ENCODE results near the gene MYOM3.

Gene MYOM3

GRCh38 chr1:24111996-24112779 is at the start of gene MYOM3:
Gene MYOM3, minus strand, starts transcription at chr1:24112135. Its CDS starts 3,499 bp downstream, at chr1:24108636.
- peak within 1 kb of the TSS; percentile 12 for H3K4me3 ChIP-seq (ENCODE audit: low read depth, low read length)
- in situ Hi-C loops (cut with HindIII; ENCODE audit: low sequenced_read_pairs) = no loop called here

GRCh38 chr1:24161270-24161669 is 49.3 kb upstream of the MYOM3 start:
- in situ Hi-C loops (cut with HindIII; ENCODE audit: low sequenced_read_pairs) = no loop called here
- TF ChIP-seq, protein P1, sequence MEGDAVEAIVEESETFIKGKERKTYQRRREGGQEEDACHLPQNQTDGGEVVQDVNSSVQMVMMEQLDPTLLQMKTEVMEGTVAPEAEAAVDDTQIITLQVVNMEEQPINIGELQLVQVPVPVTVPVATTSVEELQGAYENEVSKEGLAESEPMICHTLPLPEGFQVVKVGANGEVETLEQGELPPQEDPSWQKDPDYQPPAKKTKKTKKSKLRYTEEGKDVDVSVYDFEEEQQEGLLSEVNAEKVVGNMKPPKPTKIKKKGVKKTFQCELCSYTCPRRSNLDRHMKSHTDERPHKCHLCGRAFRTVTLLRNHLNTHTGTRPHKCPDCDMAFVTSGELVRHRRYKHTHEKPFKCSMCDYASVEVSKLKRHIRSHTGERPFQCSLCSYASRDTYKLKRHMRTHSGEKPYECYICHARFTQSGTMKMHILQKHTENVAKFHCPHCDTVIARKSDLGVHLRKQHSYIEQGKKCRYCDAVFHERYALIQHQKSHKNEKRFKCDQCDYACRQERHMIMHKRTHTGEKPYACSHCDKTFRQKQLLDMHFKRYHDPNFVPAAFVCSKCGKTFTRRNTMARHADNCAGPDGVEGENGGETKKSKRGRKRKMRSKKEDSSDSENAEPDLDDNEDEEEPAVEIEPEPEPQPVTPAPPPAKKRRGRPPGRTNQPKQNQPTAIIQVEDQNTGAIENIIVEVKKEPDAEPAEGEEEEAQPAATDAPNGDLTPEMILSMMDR (IDR thresholded peaks at IDR 0.05; ENCODE audit: low read depth, low read length) = no peak
- no peak for DNase-seq (ENCODE audit: low read depth, low spot score)
- no peak overlapping the region for H3K4me3 ChIP-seq (ENCODE audit: low read depth, low read length)

More at GRCh38 chr1:24111996-24112779, at the start of gene MYOM3:
- TF ChIP-seq, protein P1 (IDR thresholded peaks at IDR 0.05; ENCODE audit: low read depth, low read length) = peak; percentile 82
- peak; percentile 73 for DNase-seq (ENCODE audit: low read depth, low spot score)

DNA sequence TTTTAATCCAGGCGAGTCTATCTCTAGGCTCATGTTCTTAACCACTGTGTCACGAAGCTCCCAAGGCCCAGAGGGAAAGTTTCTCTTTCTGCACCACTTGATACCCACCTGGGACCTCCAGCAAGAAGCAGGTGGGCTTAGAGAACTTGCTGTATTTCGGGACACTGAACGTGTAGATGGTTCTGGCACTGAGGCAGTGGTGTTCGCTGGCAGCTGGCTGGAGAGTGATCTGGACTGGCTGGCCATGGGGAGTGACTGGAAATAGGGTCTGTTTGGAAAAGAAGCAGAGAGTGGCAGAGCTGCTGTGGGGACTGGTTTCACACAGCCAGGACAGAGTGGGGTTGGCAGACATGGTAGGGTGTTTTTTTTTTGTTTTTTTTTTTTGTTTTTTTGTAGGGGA is 47.4 kb upstream of the MYOM3 start:
- DNase-seq (ENCODE audit: low read depth, low spot score) = no peak
- TF ChIP-seq, protein P1 (IDR thresholded peaks at IDR 0.05; ENCODE audit: low read depth, low read length) = no peak
- no peak overlapping the region for H3K4me3 ChIP-seq (ENCODE audit: low read depth, low read length)
- in situ Hi-C loops (cut with HindIII; ENCODE audit: low sequenced_read_pairs) = no loop called here

DNA sequence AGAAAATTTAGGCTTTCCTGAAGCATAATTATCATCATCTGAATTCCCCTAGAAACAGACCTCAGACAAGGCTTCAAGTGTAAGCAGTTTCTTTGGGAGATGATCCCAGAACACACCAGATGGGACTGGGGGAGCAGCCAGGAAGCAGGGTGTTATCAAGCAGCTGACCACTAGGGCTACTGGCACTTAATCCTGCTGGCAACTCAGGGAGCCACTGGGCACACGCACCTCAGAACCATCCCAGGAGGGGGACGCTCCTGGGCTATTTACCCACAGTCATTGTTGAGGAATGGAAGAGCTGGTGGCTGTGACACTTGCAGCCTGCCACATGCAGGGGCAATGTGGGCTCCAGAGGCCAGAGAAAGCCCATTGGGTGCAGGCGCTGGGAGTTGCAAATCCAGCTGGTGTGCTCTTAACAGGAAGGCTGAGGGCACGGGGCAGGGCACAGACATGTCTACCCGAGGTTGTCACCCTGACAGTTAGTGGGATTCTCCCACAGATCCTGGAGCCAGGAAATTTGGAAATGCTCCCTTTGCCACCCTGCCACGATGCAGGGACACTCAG is 46.1 kb upstream of the MYOM3 start:
- in situ Hi-C loops (cut with HindIII; ENCODE audit: low sequenced_read_pairs) = no loop called here
- TF ChIP-seq, protein P1 (IDR thresholded peaks at IDR 0.05; ENCODE audit: low read depth, low read length) = peak; percentile 40
- DNase-seq (ENCODE audit: low read depth, low spot score) = no peak
- no peak overlapping the region for H3K4me3 ChIP-seq (ENCODE audit: low read depth, low read length)

DNA sequence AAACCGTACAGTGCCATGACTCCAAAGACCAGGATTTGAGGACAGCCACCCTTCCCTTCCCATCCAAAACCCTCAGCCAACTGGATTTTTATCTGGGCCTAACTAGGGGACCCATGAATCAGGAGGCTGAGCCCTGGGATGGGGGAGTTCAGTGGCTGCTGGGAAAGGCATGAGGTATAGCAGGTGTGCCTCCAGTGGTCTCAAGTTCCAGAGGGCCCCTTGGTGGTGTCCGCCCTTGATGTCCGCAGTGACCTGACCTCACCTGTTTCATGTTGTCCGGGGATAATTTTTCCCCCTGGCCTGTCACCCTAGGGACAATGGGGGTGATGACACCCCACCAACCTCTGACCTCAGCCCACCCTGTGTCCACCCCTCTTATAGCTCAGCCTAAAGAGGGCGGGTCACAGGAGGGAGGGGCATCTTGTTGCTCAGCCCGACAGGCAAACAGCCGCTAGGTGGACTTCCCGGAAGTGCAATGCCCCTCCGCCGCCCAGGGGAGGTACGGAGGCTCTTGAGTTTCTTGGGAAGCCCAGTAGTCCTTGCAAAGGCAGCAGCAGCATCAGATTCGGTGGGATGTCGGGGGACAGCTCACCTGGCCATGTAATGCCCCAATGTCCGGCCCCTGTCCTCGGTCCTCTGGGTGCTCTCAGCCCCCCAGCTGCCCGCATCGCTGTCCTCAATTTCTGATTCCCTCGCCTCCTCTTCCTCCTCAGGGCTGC is 44.8 kb upstream of the MYOM3 start:
- no peak for DNase-seq (ENCODE audit: low read depth, low spot score)
- in situ Hi-C loops (cut with HindIII; ENCODE audit: low sequenced_read_pairs) = no loop called here

More for the DNA sequence above, 44.8 kb upstream of the MYOM3 start:
- TF ChIP-seq, protein P1 (IDR thresholded peaks at IDR 0.05; ENCODE audit: low read depth, low read length) = no peak
- no peak overlapping the region for H3K4me3 ChIP-seq (ENCODE audit: low read depth, low read length)
